ENCODE results near the gene OR2V1.
"Not testable (repeated sequence)": the region's sequence is repeated elsewhere in the genome, so short reads cannot be mapped to it uniquely, and the experiment has no call there.

The OR2V1 gene, protein sequence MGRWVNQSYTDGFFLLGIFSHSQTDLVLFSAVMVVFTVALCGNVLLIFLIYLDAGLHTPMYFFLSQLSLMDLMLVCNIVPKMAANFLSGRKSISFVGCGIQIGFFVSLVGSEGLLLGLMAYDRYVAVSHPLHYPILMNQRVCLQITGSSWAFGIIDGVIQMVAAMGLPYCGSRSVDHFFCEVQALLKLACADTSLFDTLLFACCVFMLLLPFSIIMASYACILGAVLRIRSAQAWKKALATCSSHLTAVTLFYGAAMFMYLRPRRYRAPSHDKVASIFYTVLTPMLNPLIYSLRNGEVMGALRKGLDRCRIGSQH

DNA sequence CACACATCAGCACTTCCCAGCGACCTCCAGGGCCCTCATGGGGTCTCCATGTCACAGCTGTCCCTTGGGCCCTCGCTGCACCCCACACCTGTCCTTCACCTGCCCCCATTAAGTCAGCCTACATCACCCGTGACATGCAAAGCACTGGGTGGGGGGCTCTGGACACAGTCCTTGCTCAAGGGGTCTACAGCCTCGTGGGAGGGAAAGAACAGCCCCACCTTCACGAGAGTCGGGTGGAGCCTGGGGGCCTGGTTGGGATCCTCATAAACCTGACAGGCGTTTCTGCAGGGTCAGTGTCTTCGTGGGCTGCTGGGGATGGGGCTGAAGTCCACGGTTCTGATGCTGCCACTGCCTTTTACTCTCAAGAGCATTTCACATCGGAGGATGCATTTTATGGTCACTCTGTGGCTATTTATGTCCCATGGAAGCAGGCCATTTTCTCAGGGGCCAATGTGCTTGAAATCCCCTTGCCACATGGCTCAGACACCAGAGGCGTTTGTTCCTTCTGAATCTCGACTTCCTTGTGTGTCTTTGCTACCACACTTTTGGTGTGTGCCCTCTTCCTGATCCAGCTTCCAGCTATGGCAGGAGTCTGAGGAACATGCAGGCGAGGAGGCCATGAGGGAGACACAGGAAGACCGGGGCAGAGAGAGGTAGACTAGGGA lies at the start of gene OR2V1:
TSS of gene OR2V1 (minus strand) at position 338 of the 665 bp plus-strand sequence. CDS start 5,865 bp downstream, outside the sequence.
- DNase-seq (ENCODE audit: low spot score) = no peak
- Mint-ChIP-seq H3K9me3 (no peaks in the 10 kb centered on the region), H3K36me3 (ENCODE audit: low read depth) (no peaks in the 10 kb centered on the region), H3K4me1 (ENCODE audit: low read depth) (no peaks in the 10 kb centered on the region), H3K27me3 (ENCODE audit: low read depth) (peaks cover 23% of the 10 kb centered on the region), H3K27ac (no peak within 1 kb of the TSS), H3K4me3 (no peak within 1 kb of the TSS)

DNA sequence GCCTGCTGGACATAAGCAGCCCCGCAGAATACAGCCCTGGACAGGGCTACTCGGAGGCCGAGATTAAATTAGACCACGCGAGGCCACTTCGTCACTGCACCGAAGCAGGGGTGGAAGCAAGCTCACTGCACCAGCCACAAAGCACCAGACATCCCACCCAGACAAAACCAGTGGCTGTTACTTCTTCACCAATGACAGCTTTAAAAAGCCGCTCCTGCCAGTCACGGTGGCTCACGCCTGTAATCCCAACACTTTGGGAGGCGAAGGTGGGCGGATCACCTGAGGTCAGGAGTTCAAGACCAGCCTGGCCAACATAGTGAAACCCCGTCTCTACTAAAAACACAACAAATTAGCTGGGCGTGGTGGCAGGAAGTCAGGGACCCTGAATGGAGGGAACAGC lies 46.6 kb upstream of the OR2V1 start:
- H3K27me3 Mint-ChIP-seq (ENCODE audit: low read depth) = peaks cover 27% of the 10 kb centered on the region
- H3K9me3 Mint-ChIP-seq; DNase-seq (ENCODE audit: low spot score); H3K36me3 Mint-ChIP-seq (ENCODE audit: low read depth); H3K4me3 Mint-ChIP-seq; H3K27ac Mint-ChIP-seq: not testable (repeated sequence)
- peaks cover 20% of the 10 kb centered on the region for H3K4me1 Mint-ChIP-seq (ENCODE audit: low read depth)

DNA sequence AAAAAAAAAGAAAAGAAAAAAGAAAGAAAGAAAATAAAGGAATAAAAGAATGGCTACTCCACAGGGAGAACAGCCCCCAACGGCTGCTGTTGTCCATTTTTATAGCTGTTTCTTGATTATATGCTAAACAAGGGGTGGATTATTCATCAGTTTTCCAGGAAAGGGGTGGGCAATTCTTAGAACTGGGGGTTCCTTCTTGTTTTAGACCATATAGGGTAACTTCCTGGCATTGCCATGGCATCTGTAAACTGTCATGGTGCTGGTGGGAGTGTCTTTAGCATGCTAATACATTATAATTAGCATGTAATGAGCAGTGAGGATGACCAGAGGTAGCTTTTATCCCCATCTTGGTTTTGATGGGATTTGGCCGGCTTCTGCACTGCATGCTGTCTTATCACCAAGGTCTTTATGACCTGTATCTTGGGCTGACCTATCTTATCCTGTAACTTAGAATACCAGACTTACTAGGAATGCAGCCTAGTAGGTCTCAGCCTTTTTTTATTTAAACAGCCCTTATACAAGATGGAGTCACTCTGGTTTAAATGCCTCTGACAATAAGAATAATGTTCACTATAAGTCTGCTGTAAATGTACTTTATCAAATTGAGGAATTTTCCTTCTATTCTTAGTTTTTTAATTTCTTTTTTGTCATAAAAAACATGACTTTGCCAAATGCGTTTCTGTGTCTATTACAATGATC lies 45.4 kb upstream of the OR2V1 start:
- Mint-ChIP-seq H3K4me1 (ENCODE audit: low read depth) (peaks cover 16% of the 10 kb centered on the region), H3K9me3 (no peaks in the 10 kb centered on the region), H3K27ac (no peak overlapping the region), H3K27me3 (ENCODE audit: low read depth) (peaks cover 22% of the 10 kb centered on the region), H3K4me3 (no peak overlapping the region), H3K36me3 (ENCODE audit: low read depth) (no peaks in the 10 kb centered on the region)
- DNase-seq (ENCODE audit: low spot score) = no peak

DNA sequence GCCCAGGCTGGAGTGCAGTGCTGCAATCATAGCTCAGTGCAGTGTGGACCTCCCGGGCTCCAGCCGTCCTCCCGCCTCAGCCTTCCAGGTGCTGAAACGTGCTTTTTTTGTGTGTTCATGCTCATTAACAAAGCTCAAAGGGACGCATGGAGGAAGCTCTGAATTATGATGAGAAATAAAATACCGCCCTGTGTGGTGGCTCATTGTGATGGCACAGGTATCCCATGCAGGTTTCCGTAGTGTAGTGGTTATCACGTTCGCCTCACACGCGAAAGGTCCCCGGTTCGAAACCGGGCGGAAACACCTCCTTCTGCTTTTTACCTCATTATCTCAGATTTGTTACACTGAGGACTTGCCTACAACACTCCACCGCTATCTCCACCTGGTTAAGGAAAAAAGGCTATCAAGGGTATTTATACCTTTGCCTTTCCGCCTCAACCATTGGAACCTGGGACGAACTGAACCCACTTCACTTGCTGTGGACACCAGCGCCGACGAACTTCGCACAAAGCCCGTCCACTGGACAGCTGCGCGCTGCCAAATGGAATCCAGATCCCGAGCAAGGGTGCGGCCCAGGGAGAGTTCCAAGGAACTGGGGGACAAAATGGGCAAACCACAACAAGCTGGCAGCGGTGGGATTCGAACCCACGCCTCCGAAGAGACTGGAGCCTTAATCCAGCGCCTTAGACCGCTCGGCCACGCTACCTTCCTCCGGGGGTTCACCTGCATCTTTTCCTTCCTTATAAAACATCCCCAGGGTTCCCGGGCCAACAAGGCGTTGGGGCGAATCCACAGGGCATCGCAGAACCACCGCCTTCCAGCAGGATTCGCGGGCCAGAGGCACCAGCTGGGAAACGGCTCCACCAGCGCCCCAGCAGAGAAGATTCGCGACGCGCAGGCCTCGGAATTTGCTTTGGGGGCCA lies 42.7 kb upstream of the OR2V1 start:
- Mint-ChIP-seq H3K9me3 (no peaks in the 10 kb centered on the region), H3K4me1 (ENCODE audit: low read depth) (peaks cover 38% of the 10 kb centered on the region), H3K4me3 (peak overlapping the region; percentile 94), H3K36me3 (ENCODE audit: low read depth) (peaks cover 7% of the 10 kb centered on the region), H3K27me3 (ENCODE audit: low read depth) (peaks cover 38% of the 10 kb centered on the region), H3K27ac (peak overlapping the region; percentile 97)
- DNase-seq (ENCODE audit: low spot score) = peak; percentile 68

DNA sequence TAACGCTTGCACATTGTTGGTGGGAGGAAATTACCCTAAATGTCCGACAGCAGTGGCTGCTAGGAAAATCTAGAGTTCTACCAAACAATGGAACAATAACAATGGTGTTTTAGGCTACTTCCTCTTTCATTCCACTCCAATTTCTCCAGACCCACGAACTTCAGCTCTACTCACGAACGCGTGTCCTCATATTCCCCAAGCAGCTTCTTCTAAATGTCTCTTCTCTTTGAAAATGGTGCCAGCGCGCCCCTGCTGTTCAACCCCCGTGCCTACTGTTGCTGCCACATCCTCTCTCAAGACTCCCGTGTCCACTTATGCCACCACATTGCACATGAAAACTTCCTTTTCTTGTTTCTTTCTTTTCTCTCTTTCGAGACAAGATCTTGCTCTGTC lies 42.1 kb upstream of the OR2V1 start:
- Mint-ChIP-seq H3K4me3 (peak overlapping the region; percentile 94), H3K4me1 (ENCODE audit: low read depth) (peaks cover 41% of the 10 kb centered on the region), H3K36me3 (ENCODE audit: low read depth) (peaks cover 7% of the 10 kb centered on the region), H3K27me3 (ENCODE audit: low read depth) (peaks cover 41% of the 10 kb centered on the region), H3K27ac (peak overlapping the region; percentile 97), H3K9me3 (no peaks in the 10 kb centered on the region)
- peak; percentile 25 for DNase-seq (ENCODE audit: low spot score)

DNA sequence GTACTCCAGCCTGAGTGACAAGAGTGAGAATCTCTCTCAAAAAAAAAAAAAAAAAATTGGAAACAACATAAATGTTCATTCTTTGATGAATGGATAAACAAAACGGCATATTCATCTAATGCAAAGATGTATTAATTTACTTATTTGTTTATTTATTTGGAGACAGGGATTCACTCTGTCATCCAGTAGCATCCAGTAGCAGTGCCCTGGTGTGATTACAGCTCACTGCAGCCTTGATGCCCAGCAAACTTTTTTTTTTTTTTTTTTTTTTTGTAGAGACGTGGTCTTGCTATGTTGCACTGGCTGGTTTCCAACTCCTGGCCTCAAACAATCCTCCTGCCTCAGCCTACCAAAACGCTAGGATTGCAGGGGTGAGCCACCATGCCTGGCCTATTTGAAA lies 40.8 kb upstream of the OR2V1 start:
- H3K36me3 Mint-ChIP-seq (ENCODE audit: low read depth) = peaks cover 7% of the 10 kb centered on the region
- H3K27ac Mint-ChIP-seq = no peak overlapping the region
- H3K9me3 Mint-ChIP-seq = no peaks in the 10 kb centered on the region

DNA sequence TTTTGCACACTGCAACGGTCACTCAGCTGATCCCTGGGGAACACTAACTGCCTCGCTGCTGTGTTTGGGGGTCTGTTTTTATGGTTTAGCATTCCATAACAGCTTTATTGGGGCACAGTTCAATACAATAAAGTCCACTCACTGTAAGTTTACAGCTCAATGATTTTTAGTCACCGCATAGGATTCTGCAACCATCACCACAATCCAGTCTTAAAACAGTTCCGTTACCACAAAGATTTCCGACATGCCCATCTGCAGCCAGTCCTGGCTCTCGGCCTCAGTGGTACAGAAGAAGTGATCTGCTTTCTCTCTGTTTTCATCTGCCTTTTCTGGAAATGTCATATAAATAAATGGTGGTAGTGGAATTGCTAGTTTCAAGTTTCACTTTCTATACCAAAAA lies 40.0 kb upstream of the OR2V1 start:
- peaks cover 7% of the 10 kb centered on the region for H3K36me3 Mint-ChIP-seq (ENCODE audit: low read depth)
- peaks cover 55% of the 10 kb centered on the region for H3K4me1 Mint-ChIP-seq (ENCODE audit: low read depth)
- H3K27me3 Mint-ChIP-seq (ENCODE audit: low read depth) = peaks cover 42% of the 10 kb centered on the region
- no peak for DNase-seq (ENCODE audit: low spot score)
- no peaks in the 10 kb centered on the region for H3K9me3 Mint-ChIP-seq
- H3K4me3 Mint-ChIP-seq = peak overlapping the region; percentile 73
- peak overlapping the region; percentile 71 for H3K27ac Mint-ChIP-seq

More for the DNA sequence above, 40.8 kb upstream of the OR2V1 start:
- peaks cover 40% of the 10 kb centered on the region for H3K27me3 Mint-ChIP-seq (ENCODE audit: low read depth)
- H3K4me1 Mint-ChIP-seq (ENCODE audit: low read depth) = peaks cover 52% of the 10 kb centered on the region
- DNase-seq (ENCODE audit: low spot score) = no peak
- peak overlapping the region; percentile 14 for H3K4me3 Mint-ChIP-seq

DNA sequence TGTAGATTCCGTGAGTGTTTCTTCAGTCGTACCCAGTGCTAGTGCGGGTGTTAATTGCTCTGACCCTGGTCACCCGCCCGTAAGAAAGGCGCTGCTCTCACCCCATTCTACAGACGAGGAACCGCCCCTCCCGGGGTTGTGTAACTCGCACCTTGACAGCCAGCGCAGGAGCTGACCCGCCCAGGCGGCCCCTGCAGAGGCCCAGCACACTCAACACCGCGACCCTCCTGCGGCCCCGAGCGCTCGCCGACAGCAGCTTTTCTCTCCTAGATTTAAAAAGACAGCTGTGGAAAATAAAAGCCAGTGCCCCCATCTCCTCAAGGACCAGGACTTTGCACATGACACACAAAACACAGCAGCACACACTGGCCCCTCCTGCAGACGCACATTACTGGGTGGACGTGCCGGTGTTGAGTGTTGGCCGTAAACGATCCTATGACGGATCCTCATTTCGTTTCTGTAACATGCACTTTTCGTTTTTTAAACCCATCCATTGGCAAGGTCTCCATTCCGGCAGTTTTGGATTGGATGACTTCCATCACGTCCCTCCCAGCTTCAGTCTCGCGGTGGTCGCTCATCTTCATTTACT lies 39.4 kb upstream of the OR2V1 start:
- peak overlapping the region; percentile 73 for H3K4me3 Mint-ChIP-seq
- H3K9me3 Mint-ChIP-seq = no peaks in the 10 kb centered on the region
- no peak for DNase-seq (ENCODE audit: low spot score)
- peaks cover 7% of the 10 kb centered on the region for H3K36me3 Mint-ChIP-seq (ENCODE audit: low read depth)
- peak overlapping the region; percentile 78 for H3K27ac Mint-ChIP-seq
- H3K27me3 Mint-ChIP-seq (ENCODE audit: low read depth) = peaks cover 43% of the 10 kb centered on the region
- H3K4me1 Mint-ChIP-seq (ENCODE audit: low read depth) = peaks cover 58% of the 10 kb centered on the region

DNA sequence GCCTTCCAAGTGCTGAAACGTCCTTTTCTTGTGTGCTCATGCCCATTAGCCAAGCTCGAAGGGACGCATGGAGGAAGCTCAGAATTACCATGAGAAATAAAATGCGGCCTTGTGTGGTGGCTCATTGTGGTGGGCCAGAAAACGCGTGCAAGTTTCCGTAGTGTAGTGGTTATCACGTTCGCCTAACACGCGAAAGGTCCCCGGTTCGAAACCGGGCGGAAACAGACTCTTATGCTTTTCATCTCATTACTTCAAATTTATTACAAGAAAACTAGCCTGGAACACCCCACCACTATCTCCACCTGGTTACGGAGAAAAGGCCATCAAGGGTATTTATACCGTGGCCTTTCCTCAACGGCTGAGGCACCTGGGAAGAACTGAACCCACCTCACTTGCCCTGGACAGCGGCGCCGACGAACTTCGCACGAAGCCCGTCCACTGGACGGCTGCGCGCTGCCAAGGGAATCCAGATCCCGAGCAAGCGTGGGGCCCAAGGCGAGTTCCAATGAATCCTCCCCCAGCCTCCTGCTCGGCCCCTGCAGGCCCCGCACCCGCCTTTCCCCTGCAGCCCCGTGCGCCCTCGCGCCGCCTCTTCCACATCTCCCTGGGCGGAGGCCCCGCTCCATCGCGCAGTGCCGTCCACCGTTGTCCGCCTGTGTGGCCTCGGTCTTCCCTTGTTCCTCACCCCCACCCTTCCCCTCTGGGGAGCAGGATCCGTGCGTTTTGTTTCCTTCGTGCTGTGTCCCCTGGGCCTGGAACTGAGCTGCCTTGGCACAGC lies 38.7 kb upstream of the OR2V1 start:
- H3K9me3 Mint-ChIP-seq; H3K36me3 Mint-ChIP-seq (ENCODE audit: low read depth): not testable (repeated sequence)
- H3K4me1 Mint-ChIP-seq (ENCODE audit: low read depth) = peaks cover 59% of the 10 kb centered on the region
- peaks cover 43% of the 10 kb centered on the region for H3K27me3 Mint-ChIP-seq (ENCODE audit: low read depth)
- DNase-seq (ENCODE audit: low spot score) = peak; percentile 66
- H3K4me3 Mint-ChIP-seq = peak overlapping the region; percentile 73
- peak overlapping the region; percentile 78 for H3K27ac Mint-ChIP-seq

DNA sequence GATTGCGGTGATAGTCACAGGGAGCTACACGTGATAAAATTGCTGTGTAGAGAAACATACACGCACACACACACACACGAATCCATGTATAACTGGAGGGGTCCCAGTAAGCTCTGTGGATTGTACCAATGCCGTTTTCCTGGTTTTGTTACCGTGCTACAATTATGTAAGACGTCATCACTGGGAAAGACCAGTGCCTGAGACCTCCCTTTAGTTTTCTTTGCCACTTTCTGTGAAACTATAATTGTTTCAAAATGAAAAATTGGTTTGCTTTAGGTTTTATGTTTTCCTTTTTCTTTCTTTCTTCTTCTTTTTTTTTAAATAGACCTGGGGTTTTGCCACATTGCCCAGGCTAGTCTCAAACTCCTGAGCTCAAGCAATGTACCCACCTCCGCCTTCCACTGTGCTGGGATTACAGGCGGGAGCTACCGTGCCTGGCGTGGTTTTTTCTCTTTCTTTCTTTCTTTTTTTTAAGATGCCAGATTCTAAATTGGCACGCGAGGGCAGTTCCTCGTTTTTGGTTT lies 37.7 kb upstream of the OR2V1 start:
- Mint-ChIP-seq H3K9me3 (no peaks in the 10 kb centered on the region), H3K4me3 (peak overlapping the region; percentile 61), H3K27ac (peak overlapping the region; percentile 62), H3K27me3 (ENCODE audit: low read depth) (peaks cover 44% of the 10 kb centered on the region), H3K36me3 (ENCODE audit: low read depth) (peaks cover 7% of the 10 kb centered on the region), H3K4me1 (ENCODE audit: low read depth) (peaks cover 63% of the 10 kb centered on the region)
- no peak for DNase-seq (ENCODE audit: low spot score)

DNA sequence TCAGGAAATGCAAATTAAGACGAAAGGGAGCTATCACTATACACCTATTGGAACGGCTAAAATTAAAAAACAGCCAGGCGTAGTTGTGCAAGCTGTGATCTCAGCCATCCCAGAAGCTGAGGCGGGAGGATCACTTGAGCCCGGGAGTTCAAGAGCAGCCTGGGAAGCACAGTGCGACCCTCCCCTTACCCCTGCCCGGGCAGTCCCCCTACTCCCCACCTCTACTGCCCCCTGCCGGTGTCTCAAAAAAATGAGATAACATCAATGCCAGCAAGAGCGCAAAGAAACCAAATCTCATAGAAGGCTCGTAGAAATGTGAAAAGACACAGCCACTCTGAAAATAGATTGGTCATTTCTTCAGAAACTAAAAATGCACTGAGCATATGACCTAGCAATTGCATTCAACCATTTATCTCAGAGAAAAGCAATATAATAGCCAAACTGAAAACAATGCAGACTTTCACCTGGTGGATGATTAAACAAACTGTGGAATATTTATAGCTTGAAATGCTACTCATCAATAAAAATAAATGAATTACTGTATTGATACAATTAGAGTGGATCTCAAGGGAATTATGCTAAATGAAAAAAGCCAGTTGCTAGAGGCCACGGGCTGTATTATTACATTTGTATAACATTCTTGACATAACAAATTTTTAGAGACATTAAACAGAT lies 37.0 kb upstream of the OR2V1 start:
- peaks cover 37% of the 10 kb centered on the region for H3K27me3 Mint-ChIP-seq (ENCODE audit: low read depth)
- H3K4me3 Mint-ChIP-seq = no peak overlapping the region

More for the DNA sequence above, 37.0 kb upstream of the OR2V1 start:
- Mint-ChIP-seq H3K27ac (peak overlapping the region; percentile 9), H3K36me3 (ENCODE audit: low read depth) (peaks cover 7% of the 10 kb centered on the region), H3K4me1 (ENCODE audit: low read depth) (peaks cover 65% of the 10 kb centered on the region), H3K9me3 (no peaks in the 10 kb centered on the region)
- no peak for DNase-seq (ENCODE audit: low spot score)
